Measurements from ENCODE around the gene NR6A1. TPM values are rescaled to one million over a fixed set of nuclear protein-coding genes. Genes with fewer than 3 reads are reported as not detected.

The NR6A1 gene
- total RNA-seq, 1 experiment from 2014 or later = 0.77 TPM

DNA sequence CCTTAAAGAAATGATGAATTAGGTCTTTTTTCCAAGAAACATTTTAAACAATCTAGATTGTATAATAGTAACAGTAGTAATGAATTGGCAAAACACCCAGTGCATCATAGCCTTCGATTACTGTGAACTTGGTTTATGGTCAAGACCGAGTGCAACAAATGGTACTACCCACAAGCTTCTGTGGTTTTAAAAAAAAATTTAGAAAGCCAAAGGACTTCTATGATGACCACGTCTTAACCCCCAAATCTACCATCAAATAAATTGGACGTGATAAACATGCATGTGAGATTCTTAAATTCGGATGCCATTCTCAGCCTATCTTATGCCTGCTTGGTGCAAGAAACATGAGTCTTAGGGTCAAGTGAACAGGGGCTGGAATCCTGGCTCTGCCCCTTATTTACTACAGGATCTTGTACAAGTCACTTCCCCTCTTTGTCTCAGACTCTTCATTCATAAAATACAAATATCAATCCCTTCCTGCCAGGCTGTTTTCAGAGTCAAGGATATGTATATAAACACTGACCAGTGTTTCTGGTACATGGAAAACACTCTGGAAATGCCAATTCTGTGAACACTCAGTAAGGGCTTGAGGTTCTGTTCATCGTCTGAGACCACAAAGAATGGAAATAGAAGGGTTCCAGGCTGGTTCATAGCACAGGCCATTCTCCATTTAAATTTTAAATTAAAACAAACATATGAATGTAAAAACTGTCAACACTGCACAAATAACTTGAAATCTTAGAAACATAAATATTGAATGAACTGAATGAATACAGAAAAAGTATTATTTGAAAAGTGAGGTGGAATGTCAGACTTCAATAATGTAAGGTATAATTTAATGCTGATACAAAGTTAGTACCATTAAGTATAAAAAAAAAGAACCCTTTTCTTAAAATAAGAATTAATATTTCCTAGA lies 107.8 kb downstream of the NR6A1 start:
- Histone ChIP-seq H3K27ac (ENCODE audit: low read length) (no peak overlapping the region), H3K4me2 (ENCODE audit: low read length) (no peak overlapping the region), H3K79me2 (ENCODE audit: low read length) (peaks cover 63% of the 10 kb centered on the region), H2AFZ (ENCODE audit: low read length) (no peak overlapping the region), H3K4me3 (ENCODE audit: low read length) (no peak overlapping the region), H3F3A (ENCODE audit: low read length, unreplicated experiment) (no peaks in the 10 kb centered on the region), H3K9me3 (ENCODE audit: low read length) (no peaks in the 10 kb centered on the region), H3K9me2 (replicated peaks; ENCODE audit: low read length) (no peaks in the 10 kb centered on the region), H3K4me1 (ENCODE audit: insufficient read depth, low read length) (peaks cover 42% of the 10 kb centered on the region), H3K9ac (ENCODE audit: low read length) (no peak overlapping the region), H4K20me1 (ENCODE audit: low read length) (no peaks in the 10 kb centered on the region), H3K36me3 (ENCODE audit: low read depth, low read length) (no peaks in the 10 kb centered on the region), H3K27me3 (ENCODE audit: low read length) (no peaks in the 10 kb centered on the region)
- TF ChIP-seq EZH2 (IDR thresholded peaks at IDR 0.05; ENCODE audit: low read length, unreplicated experiment) (no peak), EZH2phosphoT487 (IDR thresholded peaks at IDR 0.05; ENCODE audit: borderline replicate concordance, low read length) (no peak)
- TF ChIP-seq, protein P1, sequence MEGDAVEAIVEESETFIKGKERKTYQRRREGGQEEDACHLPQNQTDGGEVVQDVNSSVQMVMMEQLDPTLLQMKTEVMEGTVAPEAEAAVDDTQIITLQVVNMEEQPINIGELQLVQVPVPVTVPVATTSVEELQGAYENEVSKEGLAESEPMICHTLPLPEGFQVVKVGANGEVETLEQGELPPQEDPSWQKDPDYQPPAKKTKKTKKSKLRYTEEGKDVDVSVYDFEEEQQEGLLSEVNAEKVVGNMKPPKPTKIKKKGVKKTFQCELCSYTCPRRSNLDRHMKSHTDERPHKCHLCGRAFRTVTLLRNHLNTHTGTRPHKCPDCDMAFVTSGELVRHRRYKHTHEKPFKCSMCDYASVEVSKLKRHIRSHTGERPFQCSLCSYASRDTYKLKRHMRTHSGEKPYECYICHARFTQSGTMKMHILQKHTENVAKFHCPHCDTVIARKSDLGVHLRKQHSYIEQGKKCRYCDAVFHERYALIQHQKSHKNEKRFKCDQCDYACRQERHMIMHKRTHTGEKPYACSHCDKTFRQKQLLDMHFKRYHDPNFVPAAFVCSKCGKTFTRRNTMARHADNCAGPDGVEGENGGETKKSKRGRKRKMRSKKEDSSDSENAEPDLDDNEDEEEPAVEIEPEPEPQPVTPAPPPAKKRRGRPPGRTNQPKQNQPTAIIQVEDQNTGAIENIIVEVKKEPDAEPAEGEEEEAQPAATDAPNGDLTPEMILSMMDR (conservative IDR thresholded peaks at IDR 0.05; ENCODE audit: low read depth, low read length) = no peak
- intact Hi-C loops (cut with micrococcal nuclease) = no loop called here
- no TSS peak for BruUV-seq (replicated peaks)
- ChIA-PET POLR2A (ENCODE audit: unreplicated experiment) (no interaction called here), CTCF (no interaction called here)
- DNase-seq = no peak
- ATAC-seq = no peak

DNA sequence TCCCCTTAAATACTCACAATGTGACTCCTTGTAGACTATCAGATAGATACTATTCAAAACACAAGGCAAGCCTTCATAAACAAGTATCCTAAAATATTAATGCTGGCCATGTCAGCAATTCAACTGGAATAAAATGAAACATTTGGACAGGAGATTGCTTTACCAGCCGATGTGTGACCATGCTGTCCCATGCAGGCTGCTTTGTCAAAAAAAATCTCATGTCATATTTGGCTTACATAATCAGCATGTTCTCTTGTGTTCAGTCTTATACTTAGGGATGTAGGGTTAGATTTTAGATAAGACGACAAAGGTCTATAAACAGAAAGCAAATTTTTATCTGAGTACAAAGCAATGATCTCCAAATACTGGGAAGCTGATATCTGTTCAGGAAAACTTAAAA lies 108.5 kb downstream of the NR6A1 start:
- DNase-seq = no peak
- H3K27ac ChIP-seq (ENCODE audit: low read length) = no peak overlapping the region
- TF ChIP-seq EZH2phosphoT487 (IDR thresholded peaks at IDR 0.05; ENCODE audit: borderline replicate concordance, low read length) (no peak), EZH2 (IDR thresholded peaks at IDR 0.05; ENCODE audit: low read length, unreplicated experiment) (no peak)
- TF ChIP-seq, protein P1 (conservative IDR thresholded peaks at IDR 0.05; ENCODE audit: low read depth, low read length) = no peak
- ATAC-seq = no peak
- H3K4me2 ChIP-seq (ENCODE audit: low read length) = no peak overlapping the region
- no peak overlapping the region for H3K4me3 ChIP-seq (ENCODE audit: low read length)
- intact Hi-C loops (cut with micrococcal nuclease) = no loop called here
- no peaks in the 10 kb centered on the region for H3K9me3 ChIP-seq (ENCODE audit: low read length)
- H3K36me3 ChIP-seq (ENCODE audit: low read depth, low read length) = no peaks in the 10 kb centered on the region
- H4K20me1 ChIP-seq (ENCODE audit: low read length) = no peaks in the 10 kb centered on the region
- no peaks in the 10 kb centered on the region for H3K9me2 ChIP-seq (replicated peaks; ENCODE audit: low read length)
- CTCF ChIA-PET = no interaction called here
- no peak overlapping the region for H3K9ac ChIP-seq (ENCODE audit: low read length)
- no peaks in the 10 kb centered on the region for H3F3A ChIP-seq (ENCODE audit: low read length, unreplicated experiment)
- POLR2A ChIA-PET (ENCODE audit: unreplicated experiment) = no interaction called here
- H3K27me3 ChIP-seq (ENCODE audit: low read length) = no peaks in the 10 kb centered on the region
- H3K4me1 ChIP-seq (ENCODE audit: insufficient read depth, low read length) = peaks cover 46% of the 10 kb centered on the region
- no TSS peak for BruUV-seq (replicated peaks)
- H2AFZ ChIP-seq (ENCODE audit: low read length) = no peak overlapping the region
- peaks cover 61% of the 10 kb centered on the region for H3K79me2 ChIP-seq (ENCODE audit: low read length)

DNA sequence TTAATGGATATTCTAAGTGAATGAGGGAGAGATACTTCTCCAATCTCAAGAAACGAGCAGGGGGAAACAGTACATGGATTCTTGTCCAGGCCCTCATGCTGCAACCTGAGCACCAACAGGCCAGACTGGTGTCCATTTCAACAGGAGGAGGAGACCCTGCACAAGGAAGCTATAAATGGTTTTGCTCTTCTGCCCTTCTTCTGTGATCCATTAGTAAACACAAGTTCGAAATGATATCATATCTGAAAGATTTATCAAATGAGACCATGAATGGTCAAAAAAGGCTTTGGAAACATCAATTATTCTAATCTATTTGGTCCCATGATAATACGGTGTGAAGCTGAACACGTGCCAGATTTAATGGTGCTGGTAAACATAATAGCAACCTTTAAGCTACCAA lies 109.8 kb downstream of the NR6A1 start:
- TF ChIP-seq, protein P1 (conservative IDR thresholded peaks at IDR 0.05; ENCODE audit: low read depth, low read length) = no peak
- TF ChIP-seq EZH2 (IDR thresholded peaks at IDR 0.05; ENCODE audit: low read length, unreplicated experiment) (no peak), EZH2phosphoT487 (IDR thresholded peaks at IDR 0.05; ENCODE audit: borderline replicate concordance, low read length) (no peak)
- ATAC-seq = no peak
- intact Hi-C loops (cut with micrococcal nuclease) = no loop called here
- DNase-seq = no peak
- H3K9me3 ChIP-seq (ENCODE audit: low read length) = no peaks in the 10 kb centered on the region
- ChIA-PET POLR2A (ENCODE audit: unreplicated experiment) (interaction anchor here (0.6 kb wide), 1 partner anchor 577 kb away, joined by 10 read pairs; no protein-coding TSS in a partner anchor), CTCF (no interaction called here)
- BruUV-seq (replicated peaks) = no TSS peak
- H3K9ac ChIP-seq (ENCODE audit: low read length) = no peak overlapping the region
- H3K79me2 ChIP-seq (ENCODE audit: low read length) = peaks cover 52% of the 10 kb centered on the region
- H3K36me3 ChIP-seq (ENCODE audit: low read depth, low read length) = no peaks in the 10 kb centered on the region
- H3K4me3 ChIP-seq (ENCODE audit: low read length) = no peak overlapping the region
- no peaks in the 10 kb centered on the region for H3K9me2 ChIP-seq (replicated peaks; ENCODE audit: low read length)
- no peak overlapping the region for H3K27ac ChIP-seq (ENCODE audit: low read length)
- H3F3A ChIP-seq (ENCODE audit: low read length, unreplicated experiment) = no peaks in the 10 kb centered on the region
- H3K27me3 ChIP-seq (ENCODE audit: low read length) = no peaks in the 10 kb centered on the region
- H2AFZ ChIP-seq (ENCODE audit: low read length) = no peak overlapping the region
- H4K20me1 ChIP-seq (ENCODE audit: low read length) = no peaks in the 10 kb centered on the region
- no peak overlapping the region for H3K4me2 ChIP-seq (ENCODE audit: low read length)
- H3K4me1 ChIP-seq (ENCODE audit: insufficient read depth, low read length) = peaks cover 45% of the 10 kb centered on the region
